C4-2B (cell line): Measurements from ENCODE around the gene TUBB6.

Experiments used
- ZFX ChIP-seq: fragments of 450-650 bp; IDR thresholded peaks from 2 replicates; pipeline ENCODE4 v1.6.1; 2017
- TF ChIP-seq, protein P1 (sequence below): fragments of 450-650 bp; conservative IDR thresholded peaks from 2 replicates; pipeline ENCODE4 v1.5.1; 2017; ENCODE audit warnings: mild to moderate bottlenecking

- TF ChIP-seq, protein P1, sequence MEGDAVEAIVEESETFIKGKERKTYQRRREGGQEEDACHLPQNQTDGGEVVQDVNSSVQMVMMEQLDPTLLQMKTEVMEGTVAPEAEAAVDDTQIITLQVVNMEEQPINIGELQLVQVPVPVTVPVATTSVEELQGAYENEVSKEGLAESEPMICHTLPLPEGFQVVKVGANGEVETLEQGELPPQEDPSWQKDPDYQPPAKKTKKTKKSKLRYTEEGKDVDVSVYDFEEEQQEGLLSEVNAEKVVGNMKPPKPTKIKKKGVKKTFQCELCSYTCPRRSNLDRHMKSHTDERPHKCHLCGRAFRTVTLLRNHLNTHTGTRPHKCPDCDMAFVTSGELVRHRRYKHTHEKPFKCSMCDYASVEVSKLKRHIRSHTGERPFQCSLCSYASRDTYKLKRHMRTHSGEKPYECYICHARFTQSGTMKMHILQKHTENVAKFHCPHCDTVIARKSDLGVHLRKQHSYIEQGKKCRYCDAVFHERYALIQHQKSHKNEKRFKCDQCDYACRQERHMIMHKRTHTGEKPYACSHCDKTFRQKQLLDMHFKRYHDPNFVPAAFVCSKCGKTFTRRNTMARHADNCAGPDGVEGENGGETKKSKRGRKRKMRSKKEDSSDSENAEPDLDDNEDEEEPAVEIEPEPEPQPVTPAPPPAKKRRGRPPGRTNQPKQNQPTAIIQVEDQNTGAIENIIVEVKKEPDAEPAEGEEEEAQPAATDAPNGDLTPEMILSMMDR: no peak
- no peak for TF ChIP-seq ZFX
Measured at GRCh38 chr18:12336171-12336613, 28.2 kb downstream of the TUBB6 start.
